DND-41 (cell line): ENCODE data around the gene AMMECR1L.
"Not testable (repeated sequence)": the region's sequence is repeated elsewhere in the genome, so short reads cannot be mapped to it uniquely, and the experiment has no call there.

ENCODE experiments used
- ATAC-seq: fragments of 200-7000 bp; cut with Tn5 transposase; 3 replicates; pipeline ENCODE4 v1.9.1; 2021; ENCODE audit warnings: low read depth; ENCODE audit not compliant: insufficient read depth
- DNase-seq: peaks from one replicate; pipeline ENCODE4 v3.0.0-alpha.2; 2020
- H2AFZ ChIP-seq: 2 replicates; pipeline ENCODE4 v1.6.0; 2012; ENCODE audit warnings: low read depth, low read length
- H3K27ac ChIP-seq: 2 replicates; pipeline ENCODE4 v1.5.1; 2012; ENCODE audit warnings: low read length, inconsistent platforms
- H3K27me3 ChIP-seq: fragments of 200-600 bp; sonication (generic); 2 replicates; pipeline ENCODE4 v1.6.0; 2012; ENCODE audit warnings: low read length, mild to moderate bottlenecking, inconsistent platforms; ENCODE audit not compliant: insufficient read depth, poor library complexity
- H3K36me3 ChIP-seq: 2 replicates; pipeline ENCODE4 v1.5.1; 2012; ENCODE audit warnings: low read length, inconsistent platforms; ENCODE audit not compliant: insufficient read depth
- H3K4me1 ChIP-seq: 2 replicates; pipeline ENCODE4 v1.5.1; 2012; ENCODE audit warnings: mild to moderate bottlenecking, low read length; ENCODE audit not compliant: insufficient read depth
- H3K4me2 ChIP-seq: 2 replicates; pipeline ENCODE4 v1.6.0; 2012; ENCODE audit warnings: mild to moderate bottlenecking, moderate library complexity, low read length, inconsistent platforms; ENCODE audit not compliant: insufficient read depth
- H3K4me3 ChIP-seq, 2 experiments: fragments of 200-600 bp in 1 of 2; shearing (Covaris generic) in 1 of 2; 2 replicates each; pipeline ENCODE4 v1.5.1; 2012 to 2016; ENCODE audit warnings: inconsistent platforms in 2 of 2, low read length in 2 of 2, mild to moderate bottlenecking in 2 of 2, low read depth in 1 of 2, moderate library complexity in 1 of 2
- H3K79me2 ChIP-seq: 2 replicates; pipeline ENCODE4 v1.6.0; 2012; ENCODE audit warnings: low read length, inconsistent platforms; ENCODE audit not compliant: insufficient read depth
- H3K9ac ChIP-seq: 2 replicates; pipeline ENCODE4 v1.6.0; 2012; ENCODE audit warnings: low read depth, mild to moderate bottlenecking, inconsistent platforms, low read length, moderate library complexity
- H3K9me3 ChIP-seq: 2 replicates; pipeline ENCODE4 v1.5.1; 2012; ENCODE audit warnings: low read length, moderate library complexity, mild to moderate bottlenecking, inconsistent platforms; ENCODE audit not compliant: insufficient read depth, severe bottlenecking
- H4K20me1 ChIP-seq: 2 replicates; pipeline ENCODE4 v1.6.0; 2012; ENCODE audit warnings: low read length; ENCODE audit not compliant: insufficient read depth
- EZH2 ChIP-seq: IDR thresholded peaks from 3 replicates; pipeline ENCODE4 v1.6.1; 2012; ENCODE audit warnings: borderline replicate concordance, low read depth, mild to moderate bottlenecking, moderate library complexity, low read length, inconsistent platforms; ENCODE audit not compliant: severe bottlenecking
- TF ChIP-seq, protein P1 (sequence below): IDR thresholded peaks from 2 replicates; pipeline ENCODE4 v1.5.1; 2012; ENCODE audit warnings: borderline replicate concordance, low read length, moderate library complexity, mild to moderate bottlenecking; ENCODE audit not compliant: poor library complexity, severe bottlenecking; ENCODE audit errors: extremely low read depth

The AMMECR1L gene

DNA sequence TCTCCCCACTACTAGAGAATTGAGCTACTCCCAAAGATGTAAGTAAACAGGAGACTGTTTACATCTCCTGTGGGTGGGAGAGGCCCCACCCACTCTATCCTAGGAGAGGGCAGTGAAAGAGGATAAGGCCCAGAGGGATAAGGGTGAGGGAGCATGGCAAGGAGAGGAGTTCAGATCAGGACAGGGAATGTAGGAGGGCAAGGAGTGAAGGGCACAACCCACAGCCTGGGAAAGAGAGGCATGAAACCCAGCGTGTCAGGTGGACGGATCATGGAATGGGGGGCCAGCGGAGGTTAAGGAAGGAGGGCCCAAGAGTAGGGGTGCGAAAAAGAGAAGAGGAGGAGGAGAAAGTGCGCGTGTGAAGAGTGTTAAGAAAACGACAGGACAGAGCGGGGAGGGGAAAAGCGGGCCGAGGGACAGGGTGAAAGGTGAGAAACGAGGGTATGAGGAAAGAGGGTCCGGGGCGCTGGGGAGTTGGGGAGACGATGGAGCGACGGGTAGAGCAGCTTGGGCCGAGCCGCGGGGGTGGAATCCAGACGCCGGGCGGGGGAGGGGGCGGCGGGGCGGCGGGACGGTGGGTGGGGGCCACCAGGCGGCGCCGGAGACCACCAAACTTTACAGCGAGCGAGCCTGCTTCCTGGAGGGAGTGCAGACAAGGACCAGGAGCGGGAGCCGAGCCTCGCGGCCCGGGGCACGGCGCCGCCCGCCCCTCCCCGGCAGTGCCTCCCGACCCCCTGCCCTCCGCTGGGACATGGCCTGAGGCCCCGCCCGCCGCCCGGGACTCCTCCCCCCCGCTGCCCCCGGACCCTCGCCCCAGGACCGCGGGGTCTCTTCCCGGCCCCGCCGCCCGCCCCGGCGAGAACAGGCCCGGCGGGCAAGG lies 655 bp downstream of the AMMECR1L start:
- Histone ChIP-seq H2AFZ (peak overlapping the region; percentile 66), H3K36me3 (peaks cover 49% of the 10 kb centered on the region), H3K79me2 (peaks cover 57% of the 10 kb centered on the region), H4K20me1 (peaks cover 32% of the 10 kb centered on the region), H3K9ac (peak overlapping the region; percentile 69), H3K4me3 (peak overlapping the region; percentile 44 to 66), H3K4me2 (peak overlapping the region; percentile 96), H3K4me1 (peaks cover 47% of the 10 kb centered on the region), H3K27ac (peak overlapping the region; percentile 71)
- H3K27me3 ChIP-seq, H3K9me3 ChIP-seq: not testable (repeated sequence)
- TF ChIP-seq, protein P1, sequence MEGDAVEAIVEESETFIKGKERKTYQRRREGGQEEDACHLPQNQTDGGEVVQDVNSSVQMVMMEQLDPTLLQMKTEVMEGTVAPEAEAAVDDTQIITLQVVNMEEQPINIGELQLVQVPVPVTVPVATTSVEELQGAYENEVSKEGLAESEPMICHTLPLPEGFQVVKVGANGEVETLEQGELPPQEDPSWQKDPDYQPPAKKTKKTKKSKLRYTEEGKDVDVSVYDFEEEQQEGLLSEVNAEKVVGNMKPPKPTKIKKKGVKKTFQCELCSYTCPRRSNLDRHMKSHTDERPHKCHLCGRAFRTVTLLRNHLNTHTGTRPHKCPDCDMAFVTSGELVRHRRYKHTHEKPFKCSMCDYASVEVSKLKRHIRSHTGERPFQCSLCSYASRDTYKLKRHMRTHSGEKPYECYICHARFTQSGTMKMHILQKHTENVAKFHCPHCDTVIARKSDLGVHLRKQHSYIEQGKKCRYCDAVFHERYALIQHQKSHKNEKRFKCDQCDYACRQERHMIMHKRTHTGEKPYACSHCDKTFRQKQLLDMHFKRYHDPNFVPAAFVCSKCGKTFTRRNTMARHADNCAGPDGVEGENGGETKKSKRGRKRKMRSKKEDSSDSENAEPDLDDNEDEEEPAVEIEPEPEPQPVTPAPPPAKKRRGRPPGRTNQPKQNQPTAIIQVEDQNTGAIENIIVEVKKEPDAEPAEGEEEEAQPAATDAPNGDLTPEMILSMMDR = peak; percentile 8
- DNase-seq = peak; percentile 72
- ATAC-seq = peak; percentile 32

DNA sequence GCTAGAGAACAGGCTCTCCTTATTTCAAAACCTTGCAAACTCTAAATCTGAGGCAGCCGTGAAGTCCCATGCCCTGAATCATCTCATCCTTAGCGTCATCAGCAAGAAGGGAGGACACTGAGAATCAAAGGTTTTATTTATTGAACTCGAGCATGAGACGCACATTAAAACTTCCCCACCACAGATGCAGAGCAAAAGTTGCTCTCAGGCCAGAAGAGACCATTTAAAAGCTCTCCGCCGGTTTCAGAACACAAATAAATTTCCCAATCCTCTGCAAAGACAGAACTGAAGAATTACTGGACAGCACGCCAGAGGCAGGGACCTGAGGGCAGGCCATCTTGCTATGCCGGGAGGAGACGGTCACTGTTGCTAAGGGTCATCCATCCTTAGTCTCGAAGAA lies 1.3 kb downstream of the AMMECR1L start:
- Histone ChIP-seq H2AFZ (no peak overlapping the region), H3K27ac (peak overlapping the region; percentile 71; the same call in 1 of the 2 replicates), H3K9ac (peak overlapping the region; percentile 67), H3K9me3 (no peaks in the 10 kb centered on the region), H4K20me1 (peaks cover 38% of the 10 kb centered on the region), H3K4me3 (peak overlapping the region; percentile 44 to 66; a peak in 3 of 4 replicates), H3K4me2 (peak overlapping the region; percentile 96), H3K27me3 (no peaks in the 10 kb centered on the region), H3K4me1 (peaks cover 47% of the 10 kb centered on the region), H3K36me3 (peaks cover 53% of the 10 kb centered on the region), H3K79me2 (peaks cover 63% of the 10 kb centered on the region)
- ATAC-seq = no peak
- no peak for TF ChIP-seq EZH2
- TF ChIP-seq, protein P1 = no peak
- DNase-seq = no peak

DNA sequence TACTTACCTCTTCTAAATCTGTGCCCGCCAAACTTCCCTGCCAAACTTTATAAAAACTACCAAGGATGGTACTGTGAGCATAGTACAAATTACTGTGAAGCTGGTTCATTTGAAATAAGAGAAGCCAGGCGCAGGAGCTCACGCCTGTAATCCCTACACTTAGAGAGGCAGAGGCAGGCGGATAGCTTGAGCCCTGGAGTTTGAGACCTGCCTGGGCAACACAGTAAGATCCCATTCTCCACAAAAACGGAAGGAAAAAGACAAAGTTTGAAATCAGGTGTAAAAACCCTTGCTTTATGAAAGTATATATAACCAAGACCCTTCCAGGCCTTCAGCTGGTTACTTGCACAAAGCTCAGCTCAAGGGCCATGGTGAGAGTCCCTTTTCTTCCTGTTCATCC lies 5.9 kb downstream of the AMMECR1L start:
- peaks cover 49% of the 10 kb centered on the region for H4K20me1 ChIP-seq
- peaks cover 58% of the 10 kb centered on the region for H3K36me3 ChIP-seq
- no peak overlapping the region for H3K4me2 ChIP-seq
- H3K4me3 ChIP-seq = no peak overlapping the region
- H3K79me2 ChIP-seq = peaks cover 98% of the 10 kb centered on the region
- no peak for ATAC-seq
- H3K4me1 ChIP-seq = peaks cover 33% of the 10 kb centered on the region
- TF ChIP-seq EZH2 = no peak
- TF ChIP-seq, protein P1 = no peak
- DNase-seq = no peak
- H2AFZ ChIP-seq = no peak overlapping the region
- no peaks in the 10 kb centered on the region for H3K9me3 ChIP-seq
- H3K9ac ChIP-seq = no peak overlapping the region
- no peak overlapping the region for H3K27ac ChIP-seq
- H3K27me3 ChIP-seq = no peaks in the 10 kb centered on the region

DNA sequence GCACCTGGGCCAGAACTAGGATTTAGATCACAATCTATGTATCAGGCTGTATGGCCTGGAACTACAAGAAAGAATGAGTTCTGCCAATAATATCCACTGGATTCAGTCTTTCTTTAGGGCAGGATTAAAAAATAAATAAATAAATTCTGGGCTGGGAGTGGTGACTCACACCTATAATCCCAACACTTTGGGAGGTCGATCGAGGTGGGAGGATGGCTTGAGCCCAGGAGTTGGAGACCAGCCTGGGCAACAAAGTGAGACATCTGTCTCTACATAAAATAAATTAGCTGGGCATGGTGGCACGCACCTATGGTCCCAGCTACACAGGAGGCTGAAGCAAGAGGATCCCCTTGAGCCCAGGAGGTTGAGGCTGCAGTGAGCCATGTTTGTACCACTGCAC lies 8.1 kb downstream of the AMMECR1L start:
- ATAC-seq (no peak), DNase-seq (no peak)
- Histone ChIP-seq H3K9me3 (no peaks in the 10 kb centered on the region), H3K79me2 (peaks cover 98% of the 10 kb centered on the region), H3K4me1 (peaks cover 11% of the 10 kb centered on the region; the same call in 1 of the 2 replicates), H3K9ac (no peak overlapping the region), H4K20me1 (peaks cover 54% of the 10 kb centered on the region), H3K4me3 (no peak overlapping the region), H2AFZ (no peak overlapping the region), H3K27me3 (no peaks in the 10 kb centered on the region), H3K36me3 (peaks cover 56% of the 10 kb centered on the region), H3K27ac (no peak overlapping the region), H3K4me2 (no peak overlapping the region)
- TF ChIP-seq, protein P1 = no peak
